Ishikawa (cell line): ENCODE results near the gene IL22RA2.

ENCODE experiments used
- CEBPB ChIP-seq: IDR thresholded peaks from 2 replicates; pipeline ENCODE4 v1.6.1; 2012
- CREB1 ChIP-seq: IDR thresholded peaks from 2 replicates; pipeline ENCODE4 v1.6.1; 2012; ENCODE audit warnings: low read depth
- EGR1 ChIP-seq: IDR thresholded peaks from 2 replicates; pipeline ENCODE4 v1.6.1; 2012
- EP300 ChIP-seq: IDR thresholded peaks from 2 replicates; pipeline ENCODE4 v1.6.1; 2012; ENCODE audit warnings: borderline replicate concordance
- FOXM1 ChIP-seq: IDR thresholded peaks from 2 replicates; pipeline ENCODE4 v1.6.1; 2012; ENCODE audit warnings: low read depth, borderline replicate concordance
- NFIC ChIP-seq: IDR thresholded peaks from 2 replicates; pipeline ENCODE4 v1.6.1; 2012
- RAD21 ChIP-seq: IDR thresholded peaks from 2 replicates; pipeline ENCODE4 v1.6.1; 2012; ENCODE audit warnings: low read depth
- REST ChIP-seq: IDR thresholded peaks from 2 replicates; pipeline ENCODE4 v1.6.1; 2012; ENCODE audit warnings: low read depth, mild to moderate bottlenecking
- TAF1 ChIP-seq: IDR thresholded peaks from 2 replicates; pipeline ENCODE4 v1.6.1; 2012; ENCODE audit warnings: low read depth, mild to moderate bottlenecking
- TCF12 ChIP-seq: IDR thresholded peaks from 2 replicates; pipeline ENCODE4 v1.6.1; 2012; ENCODE audit warnings: low read depth
- TEAD4 ChIP-seq: IDR thresholded peaks from 2 replicates; pipeline ENCODE4 v1.6.1; 2012
- YY1 ChIP-seq: IDR thresholded peaks from 2 replicates; pipeline ENCODE4 v1.6.1; 2012; ENCODE audit warnings: low read depth
- ZBTB7A ChIP-seq: IDR thresholded peaks from 2 replicates; pipeline ENCODE4 v1.6.1; 2012; ENCODE audit warnings: low read depth
- TF ChIP-seq, protein P1 (sequence below): IDR thresholded peaks from 2 replicates; pipeline ENCODE4 v1.6.1; 2012
- TF ChIP-seq, protein P2 (sequence below): IDR thresholded peaks from 2 replicates; pipeline ENCODE4 v1.6.1; 2012

The IL22RA2 gene

DNA sequence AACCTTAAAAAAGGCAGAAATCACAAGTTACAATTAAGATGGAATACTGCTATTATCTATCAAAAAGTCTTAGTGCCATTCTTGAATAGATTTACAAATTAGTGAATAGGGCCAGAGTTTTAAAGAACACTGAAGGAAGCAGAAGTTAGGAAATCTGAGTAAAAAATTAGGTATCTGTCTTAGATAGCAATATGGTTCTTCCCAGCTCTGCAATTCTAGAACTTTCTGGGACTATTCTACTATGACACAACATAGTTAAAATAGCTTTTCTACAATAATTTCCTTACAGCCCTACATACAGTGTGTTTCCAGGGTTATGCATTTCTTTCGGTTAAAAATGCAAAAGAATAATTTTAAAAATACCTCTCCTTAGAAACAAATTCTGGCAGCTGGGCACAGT lies 27.6 kb upstream of the IL22RA2 start:
- TF ChIP-seq EP300 (no peak), TEAD4 (no peak), YY1 (no peak), TCF12 (no peak), ZBTB7A (no peak), CEBPB (no peak), NFIC (no peak), RAD21 (no peak), CREB1 (no peak), REST (no peak), FOXM1 (no peak), TAF1 (no peak), EGR1 (no peak)
- TF ChIP-seq, protein P1, sequence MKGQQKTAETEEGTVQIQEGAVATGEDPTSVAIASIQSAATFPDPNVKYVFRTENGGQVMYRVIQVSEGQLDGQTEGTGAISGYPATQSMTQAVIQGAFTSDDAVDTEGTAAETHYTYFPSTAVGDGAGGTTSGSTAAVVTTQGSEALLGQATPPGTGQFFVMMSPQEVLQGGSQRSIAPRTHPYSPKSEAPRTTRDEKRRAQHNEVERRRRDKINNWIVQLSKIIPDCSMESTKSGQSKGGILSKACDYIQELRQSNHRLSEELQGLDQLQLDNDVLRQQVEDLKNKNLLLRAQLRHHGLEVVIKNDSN, result no peak
- TF ChIP-seq, protein P2, sequence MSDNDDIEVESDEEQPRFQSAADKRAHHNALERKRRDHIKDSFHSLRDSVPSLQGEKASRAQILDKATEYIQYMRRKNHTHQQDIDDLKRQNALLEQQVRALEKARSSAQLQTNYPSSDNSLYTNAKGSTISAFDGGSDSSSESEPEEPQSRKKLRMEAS, result no peak

GRCh38 chr6:137200288-137200687 lies 26.8 kb upstream of the IL22RA2 start:
- TF ChIP-seq TEAD4 (no peak), TAF1 (no peak), TCF12 (no peak), YY1 (no peak), NFIC (no peak), REST (no peak), EP300 (no peak)
- TF ChIP-seq, protein P1, result no peak
- TF ChIP-seq, protein P2, result no peak

- TF ChIP-seq CEBPB (no peak), TAF1 (no peak), TEAD4 (no peak), REST (no peak), RAD21 (no peak), YY1 (no peak), FOXM1 (no peak), TCF12 (no peak), EP300 (no peak), NFIC (no peak), ZBTB7A (no peak), EGR1 (no peak)
- TF ChIP-seq, protein P2, result no peak
- TF ChIP-seq, protein P1, result no peak
Observed at GRCh38 chr6:137197684-137198645, 24.5 kb upstream of the IL22RA2 start.
